Neural progenitor cell (in vitro differentiated cells): Measurements from ENCODE around the gene VSIG10. TPM values are rescaled to one million over a fixed set of nuclear protein-coding genes. Genes with fewer than 3 reads are reported as not detected.

ENCODE experiments used
- DNase-seq: peaks from one replicate; pipeline ENCODE4 v3.0.0-alpha.2; 2016; ENCODE audit warnings: low spot score
- H2AFZ ChIP-seq: fragments of 200-600 bp; sonication (generic); replicated peaks from 2 replicates; pipeline ENCODE4 v1.6.1; 2016; ENCODE audit warnings: antibody characterized with exemption
- H3F3A ChIP-seq: fragments of 200-600 bp; sonication (generic); 2 replicates; pipeline ENCODE4 v1.6.1; 2016; ENCODE audit warnings: antibody characterized with exemption, low read depth
- H3K27ac ChIP-seq: fragments of 200-600 bp; sonication (generic); 2 replicates; pipeline ENCODE4 v1.5.1; 2016; ENCODE audit warnings: mild to moderate bottlenecking
- H3K27me3 ChIP-seq: fragments of 200-600 bp; sonication (generic); 2 replicates; pipeline ENCODE4 v1.6.1; 2016; ENCODE audit warnings: mild to moderate bottlenecking, moderate library complexity
- H3K36me3 ChIP-seq: fragments of 200-600 bp; sonication (generic); 2 replicates; pipeline ENCODE4 v1.5.1; 2016
- H3K4me1 ChIP-seq: fragments of 200-600 bp; sonication (generic); 2 replicates; pipeline ENCODE4 v1.6.1; 2016; ENCODE audit warnings: mixed run types
- H3K4me2 ChIP-seq: fragments of 200-600 bp; sonication (generic); 2 replicates; pipeline ENCODE4 v1.6.1; 2016
- H3K4me3 ChIP-seq: fragments of 200-600 bp; sonication (generic); 2 replicates; pipeline ENCODE4 v1.5.1; 2016
- H3K79me2 ChIP-seq: fragments of 200-600 bp; sonication (generic); 2 replicates; pipeline ENCODE4 v1.6.1; 2016; ENCODE audit warnings: low read depth
- H3K9ac ChIP-seq: fragments of 200-600 bp; sonication (generic); 2 replicates; pipeline ENCODE4 v1.6.1; 2016
- H3K9me3 ChIP-seq: fragments of 200-600 bp; sonication (generic); 2 replicates; pipeline ENCODE4 v1.5.1; 2016; ENCODE audit warnings: low read depth
- H4K20me1 ChIP-seq: fragments of 200-600 bp; sonication (generic); 2 replicates; pipeline ENCODE4 v1.6.1; 2016; ENCODE audit warnings: low read depth
- H3K27ac Mint-ChIP-seq: 3 replicates; pipeline ENCODE4 v1.8.0; 2021; ENCODE audit warnings: mixed read lengths
- H3K27me3 Mint-ChIP-seq: 2 replicates; pipeline ENCODE4 v1.8.0; 2022; ENCODE audit warnings: low read depth, mild to moderate bottlenecking, inconsistent platforms, moderate library complexity, mixed read lengths; ENCODE audit not compliant: insufficient read depth
- H3K36me3 Mint-ChIP-seq: 3 replicates; pipeline ENCODE4 v1.8.0; 2021; ENCODE audit warnings: mixed read lengths
- H3K4me1 Mint-ChIP-seq: 3 replicates; pipeline ENCODE4 v1.8.0; 2021; ENCODE audit warnings: mixed read lengths
- H3K4me3 Mint-ChIP-seq: 3 replicates; pipeline ENCODE4 v1.8.0; 2021; ENCODE audit warnings: mild to moderate bottlenecking, moderate library complexity, mixed read lengths
- H3K9me3 Mint-ChIP-seq: 3 replicates; pipeline ENCODE4 v1.8.0; 2020; ENCODE audit warnings: mixed read lengths
- CTCF ChIP-seq: fragments of 200-600 bp; sonication (generic); IDR thresholded peaks from 2 replicates; pipeline ENCODE4 v1.5.1; 2017; ENCODE audit warnings: antibody characterized with exemption, mild to moderate bottlenecking
- EZH2 ChIP-seq: fragments of 200-600 bp; sonication (generic); IDR thresholded peaks from 2 replicates; pipeline ENCODE4 v1.6.1; 2017; ENCODE audit warnings: antibody characterized with exemption, mild to moderate bottlenecking, moderate library complexity
- EZH2phosphoT487 ChIP-seq: fragments of 200-600 bp; sonication (generic); IDR thresholded peaks from 2 replicates; pipeline ENCODE4 v1.6.1; 2017; ENCODE audit warnings: antibody characterized with exemption
- total RNA-seq: library from RNA; depleted of rRNA; stranded (reverse); fragments of >200 nt; gene quantifications from 2 replicates; pipeline ENCODE4 v1.2.3, GENCODE V29; 2015; ENCODE audit warnings: low replicate concordance

The VSIG10 gene
- total RNA-seq, 1 donor from 2014 or later, result 22.6 TPM

- H3K9me3 ChIP-seq, result no peaks in the 10 kb centered on the region
- H3K9ac ChIP-seq, result no peak overlapping the region
- peaks cover 17% of the 10 kb centered on the region for H3K4me1 ChIP-seq
- no peaks in the 10 kb centered on the region for H3K27me3 ChIP-seq
- no peak overlapping the region for H2AFZ ChIP-seq
- H4K20me1 ChIP-seq, result peaks cover 9% of the 10 kb centered on the region
- peaks cover 24% of the 10 kb centered on the region for H3K4me1 Mint-ChIP-seq
- no peak overlapping the region for H3K27ac Mint-ChIP-seq
- DNase-seq, result peak; percentile 58
- H3K79me2 ChIP-seq, result peaks cover 33% of the 10 kb centered on the region
- no peak overlapping the region for H3K27ac ChIP-seq
- no peak overlapping the region for H3K4me3 ChIP-seq
- H3K4me3 Mint-ChIP-seq, result peak overlapping the region; percentile 38
- no peak for TF ChIP-seq EZH2
- no peak for TF ChIP-seq EZH2phosphoT487
- TF ChIP-seq CTCF, result peak; percentile 47
- peaks cover 3% of the 10 kb centered on the region for H3K27me3 Mint-ChIP-seq
- H3K36me3 ChIP-seq, result no peaks in the 10 kb centered on the region
- no peak overlapping the region for H3K4me2 ChIP-seq
- peaks cover 6% of the 10 kb centered on the region for H3K36me3 Mint-ChIP-seq
- H3K9me3 Mint-ChIP-seq, result no peaks in the 10 kb centered on the region
- H3F3A ChIP-seq, result peaks cover 51% of the 10 kb centered on the region
These were observed 39.2 kb downstream of the VSIG10 start for GRCh38 chr12:118064608-118065007.

- no peak for TF ChIP-seq EZH2phosphoT487
- no peak overlapping the region for H3K4me3 ChIP-seq
- peak overlapping the region; percentile 78 for H3K4me3 Mint-ChIP-seq
These were observed 40.0 kb downstream of the VSIG10 start for GRCh38 chr12:118063576-118064391.

GRCh38 chr12:118061873-118062843 is 41.7 kb downstream of the VSIG10 start:
- Histone ChIP-seq H3K4me3 (peak overlapping the region; percentile 81), H3K27me3 (no peaks in the 10 kb centered on the region), H3K79me2 (peaks cover 47% of the 10 kb centered on the region), H3F3A (peaks cover 55% of the 10 kb centered on the region), H3K36me3 (no peaks in the 10 kb centered on the region), H2AFZ (peak overlapping the region; percentile 20), H3K4me1 (peaks cover 17% of the 10 kb centered on the region), H3K9me3 (no peaks in the 10 kb centered on the region), H3K27ac (no peak overlapping the region), H4K20me1 (peaks cover 12% of the 10 kb centered on the region), H3K9ac (peak overlapping the region; percentile 22), H3K4me2 (peak overlapping the region; percentile 88)
- H3K4me1 Mint-ChIP-seq, result peaks cover 29% of the 10 kb centered on the region
- TF ChIP-seq EZH2phosphoT487 (peak; percentile 33), EZH2 (no peak)
- H3K27ac Mint-ChIP-seq, result peak overlapping the region; percentile 48
- peak overlapping the region; percentile 88 for H3K4me3 Mint-ChIP-seq
- H3K27me3 Mint-ChIP-seq, result peaks cover 3% of the 10 kb centered on the region
- DNase-seq, result peak; percentile 70
- H3K36me3 Mint-ChIP-seq, result peaks cover 8% of the 10 kb centered on the region
- no peaks in the 10 kb centered on the region for H3K9me3 Mint-ChIP-seq

More at GRCh38 chr12:118063576-118064391, 40.0 kb downstream of the VSIG10 start:
- Mint-ChIP-seq H3K27ac (no peak overlapping the region), H3K4me1 (peaks cover 29% of the 10 kb centered on the region), H3K36me3 (peaks cover 8% of the 10 kb centered on the region), H3K27me3 (peaks cover 3% of the 10 kb centered on the region), H3K9me3 (no peaks in the 10 kb centered on the region)
- peaks cover 12% of the 10 kb centered on the region for H4K20me1 ChIP-seq
- H2AFZ ChIP-seq, result no peak overlapping the region
- no peaks in the 10 kb centered on the region for H3K36me3 ChIP-seq
- H3K9ac ChIP-seq, result no peak overlapping the region
- no peaks in the 10 kb centered on the region for H3K9me3 ChIP-seq
- DNase-seq, result no peak
- no peaks in the 10 kb centered on the region for H3K27me3 ChIP-seq
- peaks cover 17% of the 10 kb centered on the region for H3K4me1 ChIP-seq
- H3F3A ChIP-seq, result peaks cover 55% of the 10 kb centered on the region
- peaks cover 37% of the 10 kb centered on the region for H3K79me2 ChIP-seq
- H3K4me2 ChIP-seq, result peak overlapping the region; percentile 1
- H3K27ac ChIP-seq, result no peak overlapping the region
